Hippocampal formation (tissue), 2 donors: ENCODE measurements around the gene FAM228B.
"Not testable (repeated sequence)": the region's sequence is repeated elsewhere in the genome, so short reads cannot be mapped to it uniquely, and the experiment has no call there.

Experiments used
- DNase-seq, 2 donors: peaks; one replicate each; lab custom pipeline; 2025; lab: John Stamatoyannopoulos, UW

The FAM228B gene

DNA sequence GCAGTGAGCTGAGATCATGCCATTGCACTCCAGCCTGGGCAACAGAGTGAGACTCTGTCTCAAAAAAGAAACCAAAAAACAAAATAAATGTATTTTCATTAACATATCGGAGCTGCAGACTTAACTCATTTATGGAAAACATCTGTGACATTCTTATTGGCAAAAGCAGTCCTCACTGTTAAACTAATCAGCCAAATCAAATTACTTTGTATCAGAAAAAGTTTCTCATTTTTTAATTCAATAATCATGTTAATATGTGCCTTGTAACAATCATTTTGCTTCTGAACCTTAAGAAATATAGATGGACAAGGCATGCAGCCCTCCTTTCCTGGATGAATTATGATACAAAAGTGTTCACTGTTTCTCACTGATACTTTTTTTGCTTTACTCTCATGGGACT is 20.6 kb upstream of the FAM228B start:
- DNase-seq: no peak

DNA sequence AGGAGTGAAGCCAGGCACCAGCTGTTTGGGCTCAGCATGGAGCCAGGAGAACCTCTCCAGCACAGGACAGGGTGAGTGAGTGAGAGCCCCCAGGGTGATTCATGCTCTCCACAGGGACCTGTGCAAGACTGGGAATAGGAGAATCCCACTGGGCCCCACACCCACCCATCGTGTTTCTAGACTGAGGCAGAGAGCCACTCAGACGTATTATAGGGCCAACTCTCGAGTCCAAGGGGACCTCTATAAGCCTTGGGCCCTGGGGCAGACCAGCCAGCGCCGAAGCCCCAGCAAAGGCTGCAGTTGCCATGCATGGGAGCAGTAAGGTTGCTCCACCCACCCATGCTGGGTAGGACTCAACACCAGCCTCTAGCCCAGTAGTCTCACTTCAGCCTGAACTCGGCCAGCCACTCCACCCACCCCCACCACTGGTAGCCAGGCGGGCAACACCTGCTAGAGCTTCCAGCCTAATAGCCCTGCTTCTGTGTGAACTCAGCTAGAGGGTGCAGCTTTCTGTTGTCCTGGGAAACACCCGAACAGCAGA is 19.1 kb upstream of the FAM228B start:
- DNase-seq: no peak

DNA sequence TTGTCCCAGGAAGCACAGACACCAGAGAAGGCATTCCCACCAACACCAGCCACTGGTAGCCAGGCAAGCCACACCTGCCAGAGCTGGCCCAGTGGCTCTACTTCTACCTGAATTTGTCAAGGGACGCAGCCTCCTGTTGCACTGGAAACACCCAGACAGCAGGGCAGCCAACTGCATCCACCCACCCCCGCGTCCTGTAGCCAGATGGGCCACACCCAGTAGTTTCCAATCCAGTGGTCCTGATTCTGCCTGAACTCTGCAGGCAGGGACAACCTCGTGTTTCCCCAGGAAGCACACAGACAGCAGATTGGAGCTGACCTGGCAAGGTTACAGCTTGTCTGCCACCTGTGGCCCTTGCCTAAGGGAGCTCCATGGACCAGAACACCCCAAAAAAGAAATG is 18.4 kb upstream of the FAM228B start:
- DNase-seq: no peak

DNA sequence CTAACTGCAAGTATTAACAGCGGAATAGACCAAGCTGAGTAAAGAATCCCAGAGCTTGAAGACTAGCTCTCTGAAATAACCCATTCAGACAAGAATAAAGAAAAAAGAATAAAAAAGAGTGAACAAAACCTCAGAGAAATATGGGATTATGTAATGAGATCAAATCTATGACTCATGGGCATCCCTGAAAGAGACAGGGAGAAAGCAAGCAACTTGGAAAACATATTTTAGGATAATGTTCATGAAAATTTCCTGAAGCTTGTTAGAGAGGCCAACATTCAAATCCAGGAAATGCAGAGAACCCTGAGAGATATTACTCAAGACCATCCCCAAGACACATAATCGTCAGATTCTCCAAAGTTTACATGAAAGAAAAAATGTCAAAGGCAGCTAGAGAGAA is 17.5 kb upstream of the FAM228B start:
- no peak for DNase-seq

DNA sequence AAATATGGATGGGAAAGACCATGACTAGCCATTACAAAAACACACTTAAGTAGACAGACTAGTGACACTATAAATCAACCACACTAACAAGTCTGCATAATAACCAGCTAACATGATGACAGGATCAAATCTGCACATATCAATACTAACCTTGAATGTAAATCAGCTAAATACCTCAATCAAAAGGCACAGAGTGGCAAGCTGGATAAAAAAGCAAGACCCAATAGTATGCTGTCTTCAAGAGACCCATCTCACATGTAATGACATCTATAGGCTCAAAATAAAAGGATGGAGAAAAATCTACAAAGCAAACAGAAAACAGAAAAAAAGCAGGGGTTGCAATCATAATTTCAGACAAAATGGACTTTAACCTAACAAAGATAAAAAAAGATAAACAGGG is 16.5 kb upstream of the FAM228B start:
- DNase-seq: no peak

DNA sequence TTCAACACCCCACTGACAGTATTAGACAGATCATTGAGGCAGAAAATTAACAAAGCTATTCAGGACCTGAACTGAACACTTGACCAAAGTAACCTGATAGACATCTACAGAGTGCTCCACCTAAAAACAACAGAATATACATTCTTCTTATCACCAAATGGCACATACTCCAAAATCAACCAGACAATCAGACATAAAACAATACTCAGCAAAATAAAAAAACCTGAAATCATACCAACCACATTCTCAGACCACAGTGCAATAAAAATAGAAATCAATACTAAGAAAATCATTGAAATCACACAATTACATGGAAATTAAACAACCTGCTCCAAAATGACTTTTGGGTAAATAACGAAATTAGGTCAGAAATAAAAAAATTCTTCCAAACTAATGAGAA is 15.9 kb upstream of the FAM228B start:
- no peak for DNase-seq

DNA sequence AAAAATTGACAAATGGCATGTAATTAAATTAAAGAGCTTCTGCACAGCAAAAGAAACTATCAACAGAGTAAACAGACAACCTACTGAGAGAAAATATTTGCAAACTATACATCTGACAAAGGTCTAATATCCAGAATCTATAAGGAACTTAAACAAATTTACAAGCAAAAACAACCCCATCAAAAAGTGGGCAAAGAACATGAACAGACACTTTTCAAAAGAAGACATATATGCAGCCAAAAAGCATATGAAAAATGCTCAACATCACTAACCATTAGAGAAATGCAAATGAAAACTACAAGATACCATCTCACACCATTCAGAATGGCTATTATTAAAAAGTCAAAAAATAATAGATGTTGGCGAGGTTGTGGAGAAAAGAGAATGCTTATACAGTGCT is 13.8 kb upstream of the FAM228B start:
- DNase-seq: not testable (repeated sequence)

DNA sequence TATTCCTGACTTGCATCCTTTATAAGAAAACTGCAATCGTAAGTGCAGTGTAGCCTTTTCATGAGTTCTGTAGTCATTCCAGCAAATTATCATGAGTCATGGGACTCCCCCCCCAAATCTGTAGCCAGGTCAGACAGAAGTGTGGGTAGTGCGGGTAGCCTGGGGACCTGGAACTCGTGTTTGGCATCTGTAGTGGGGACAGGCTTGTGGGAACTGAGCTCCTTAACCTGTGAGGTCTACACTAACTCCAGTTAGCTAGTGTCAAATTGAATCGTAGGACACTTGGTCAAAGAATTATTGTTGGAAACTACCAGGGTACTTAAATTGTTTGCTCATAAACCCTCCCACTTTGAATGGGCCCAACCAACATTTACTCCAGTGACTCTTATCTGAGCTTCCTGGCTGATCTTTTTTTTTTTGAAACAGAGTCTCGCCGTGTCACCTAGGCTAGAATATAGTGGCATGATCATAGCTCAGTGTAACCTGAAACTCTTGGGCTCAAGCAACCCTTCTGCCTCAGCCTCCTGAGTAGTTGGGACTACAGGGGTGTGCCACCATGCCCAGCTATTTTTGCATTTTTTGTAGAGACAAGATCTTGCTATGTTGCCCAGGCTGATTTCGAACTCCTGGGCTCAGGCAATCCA is 12.5 kb upstream of the FAM228B start:
- DNase-seq: no peak

DNA sequence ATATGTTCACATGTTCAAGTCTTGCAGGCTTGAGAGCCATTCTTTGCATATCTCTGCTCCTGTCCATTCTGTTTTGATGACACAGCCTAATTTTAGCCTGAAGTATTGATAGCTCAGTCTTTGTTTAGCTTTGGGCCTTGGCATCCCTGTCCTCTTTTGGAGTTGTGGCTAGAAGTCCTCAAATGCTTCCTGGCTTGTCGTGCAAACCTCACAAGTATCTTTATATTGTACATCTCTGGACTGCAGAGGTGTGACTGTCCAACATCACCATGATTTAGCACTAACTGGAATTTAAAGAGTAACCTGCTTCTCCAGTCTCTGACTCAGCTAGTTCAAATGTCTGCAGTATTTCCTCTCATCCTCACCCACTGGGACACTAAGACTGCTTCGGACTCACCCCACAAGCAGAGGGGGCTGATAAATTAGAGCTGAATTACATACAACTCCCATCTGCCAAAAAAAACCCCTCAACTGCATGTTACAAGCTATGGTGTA is 11.8 kb upstream of the FAM228B start:
- DNase-seq: no peak

DNA sequence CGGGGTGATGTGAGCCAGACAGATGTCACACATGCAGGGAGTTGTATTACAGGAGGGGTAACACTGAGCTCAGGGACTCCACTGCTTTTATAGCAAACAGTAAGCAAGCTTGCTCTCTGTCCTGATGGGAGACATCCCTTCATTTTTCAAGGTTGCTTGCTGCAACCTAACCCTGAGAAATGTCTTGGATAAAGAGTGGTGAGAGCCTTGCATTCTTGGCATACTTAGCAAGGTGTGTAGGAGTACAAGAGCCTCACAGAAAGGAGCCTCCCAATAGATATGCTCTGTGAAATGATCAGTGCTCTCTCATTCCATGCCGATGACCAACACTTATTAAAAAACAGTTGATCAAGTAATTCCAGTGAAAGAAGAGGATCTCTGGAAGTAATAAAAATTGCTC is 8.2 kb upstream of the FAM228B start:
- DNase-seq: no peak

DNA sequence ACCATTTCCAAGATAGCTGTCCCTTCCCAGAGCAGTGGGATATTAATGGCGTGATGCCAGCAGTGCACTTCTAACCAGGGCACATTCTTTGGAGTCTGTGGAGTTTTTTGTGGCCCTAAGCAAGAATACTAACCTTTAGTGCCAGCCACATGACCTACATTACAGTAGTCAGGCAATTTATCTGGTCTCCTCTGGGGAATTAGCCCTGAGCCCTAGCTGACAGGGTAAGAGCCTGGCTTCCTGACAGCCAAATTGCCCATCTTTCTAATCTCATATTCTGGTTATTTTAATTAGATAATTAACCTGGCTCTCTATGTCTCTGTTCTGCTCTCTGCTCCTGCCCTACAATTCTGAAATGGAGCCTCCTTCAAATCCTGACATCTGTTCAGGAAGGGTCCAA is 5.4 kb upstream of the FAM228B start:
- DNase-seq: no peak

DNA sequence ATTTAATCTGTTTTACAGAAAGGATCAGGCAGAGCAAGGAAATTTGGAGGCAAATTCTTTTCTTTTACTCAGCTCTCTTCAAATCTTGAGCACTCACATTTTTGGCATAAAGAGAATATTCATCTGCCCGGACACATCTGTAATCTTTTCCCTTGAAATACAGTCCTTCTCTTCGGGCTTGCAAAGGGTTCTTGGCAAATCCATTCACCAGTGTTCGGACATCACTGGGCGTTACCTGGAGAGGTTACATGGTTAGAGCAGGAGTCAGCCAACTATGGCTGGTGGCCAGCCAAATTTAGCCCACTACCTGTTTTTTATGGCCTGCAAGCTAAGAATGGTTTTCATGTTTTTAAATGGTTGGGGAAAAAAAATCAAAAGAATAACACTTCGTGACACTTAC is 2.2 kb upstream of the FAM228B start:
- DNase-seq: no peak

DNA sequence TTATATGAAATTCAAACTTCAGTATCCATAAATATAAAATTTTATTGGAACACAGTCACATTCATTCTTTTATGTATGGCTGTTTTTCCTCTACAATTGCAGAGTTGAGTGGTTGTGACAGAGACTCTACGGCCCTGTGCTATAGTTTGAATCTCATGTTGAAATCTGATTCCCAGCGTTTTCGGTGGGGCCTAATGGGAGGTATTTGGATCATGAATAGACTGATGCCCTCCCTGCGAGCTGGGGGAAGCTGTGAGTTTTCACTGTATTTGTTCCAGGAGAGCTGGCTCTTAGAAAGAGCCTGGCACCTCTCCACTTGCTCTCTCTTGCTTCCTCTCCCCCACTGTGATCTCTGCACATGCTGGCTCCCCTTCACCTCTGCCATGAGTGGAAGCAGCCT is 1.8 kb upstream of the FAM228B start:
- no peak for DNase-seq

DNA sequence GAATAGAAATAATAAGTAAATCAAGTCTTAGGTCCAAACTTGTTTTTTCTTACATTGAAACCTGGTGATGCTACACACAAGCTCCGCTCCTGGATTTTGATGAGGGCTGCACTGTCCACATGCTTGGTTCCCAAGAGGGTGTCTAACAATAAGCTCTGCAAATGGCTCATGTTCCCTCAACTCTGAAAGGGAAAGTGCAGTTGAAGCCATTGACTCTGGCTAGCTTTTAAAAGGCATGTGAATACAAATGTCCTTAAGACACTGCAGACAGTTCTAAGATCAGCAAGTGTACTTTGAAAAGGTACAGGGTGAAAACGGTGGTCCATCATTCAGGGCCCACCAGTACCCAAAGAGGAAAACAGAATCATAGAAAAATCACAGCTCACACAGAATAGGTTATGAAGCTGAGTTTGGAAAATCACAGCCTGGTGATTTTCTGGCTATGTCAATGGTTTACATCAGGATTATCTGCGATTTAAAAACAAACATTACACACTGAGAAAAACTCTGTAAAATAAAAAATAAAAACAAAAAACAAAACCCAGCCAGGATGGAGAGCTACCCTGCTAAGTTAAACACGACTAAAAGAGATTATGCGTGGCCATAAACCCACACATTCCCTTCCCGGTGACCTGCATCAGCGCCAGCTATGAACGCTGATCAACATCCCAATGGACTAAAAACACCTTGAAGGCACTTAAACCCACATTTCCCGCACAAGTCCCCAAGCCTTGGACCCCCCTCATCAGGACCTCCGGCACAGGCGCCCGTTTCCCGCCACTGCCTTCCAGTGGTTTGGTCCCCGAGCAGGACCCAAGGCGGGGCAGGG is 689 bp upstream of the FAM228B start:
- no peak for DNase-seq

DNA sequence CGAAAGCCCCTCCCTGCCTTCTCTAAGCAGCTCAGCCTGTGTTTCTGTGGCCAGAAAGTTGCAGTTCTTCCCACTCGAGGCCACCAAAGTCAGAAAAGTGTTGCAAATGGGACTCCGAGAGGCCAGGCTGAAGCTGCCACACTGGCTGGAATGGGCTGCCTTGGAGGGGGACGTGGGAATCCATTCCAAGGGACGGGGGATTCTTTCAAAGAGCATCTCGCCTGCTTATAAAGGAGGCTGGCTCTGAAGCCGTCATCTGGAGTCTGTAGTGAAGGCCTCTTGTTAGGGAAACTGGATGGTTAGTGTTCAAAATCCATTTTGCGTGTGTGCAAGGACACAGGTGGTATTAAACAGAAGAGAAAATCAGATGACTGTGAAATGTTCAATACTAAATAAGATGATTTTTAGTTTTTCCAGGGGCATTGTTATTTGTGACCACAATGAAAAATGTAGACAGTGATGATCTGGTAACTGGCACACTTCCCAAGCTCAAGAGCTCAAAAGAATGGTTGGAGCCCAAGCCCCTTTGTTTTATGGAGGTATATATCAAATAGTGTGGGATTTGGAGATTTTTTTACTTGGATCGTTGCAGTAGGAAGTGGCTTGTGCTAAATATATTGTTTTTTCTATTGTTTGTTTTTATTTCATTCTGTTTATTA is 782 bp downstream of the FAM228B start:
- DNase-seq: peak; percentile 33 to 59

DNA sequence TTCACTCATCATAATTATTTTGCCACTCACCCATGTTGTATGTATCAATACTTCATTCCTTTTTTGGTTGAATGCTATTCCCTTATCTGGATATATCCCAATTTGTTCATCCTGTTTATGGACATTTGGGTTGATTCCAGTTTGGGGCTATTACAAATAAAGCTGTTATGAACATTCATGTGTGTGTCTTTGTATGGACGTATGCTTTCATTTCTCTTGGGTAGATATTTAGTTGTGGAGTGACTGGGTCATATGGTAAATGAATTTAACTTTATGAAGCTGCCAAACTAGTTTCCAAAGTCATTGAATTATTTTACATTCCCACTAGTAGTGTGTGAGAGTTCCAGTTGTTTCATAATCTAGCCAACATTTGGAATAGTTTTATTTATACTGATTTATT is 2.7 kb downstream of the FAM228B start:
- no peak for DNase-seq

DNA sequence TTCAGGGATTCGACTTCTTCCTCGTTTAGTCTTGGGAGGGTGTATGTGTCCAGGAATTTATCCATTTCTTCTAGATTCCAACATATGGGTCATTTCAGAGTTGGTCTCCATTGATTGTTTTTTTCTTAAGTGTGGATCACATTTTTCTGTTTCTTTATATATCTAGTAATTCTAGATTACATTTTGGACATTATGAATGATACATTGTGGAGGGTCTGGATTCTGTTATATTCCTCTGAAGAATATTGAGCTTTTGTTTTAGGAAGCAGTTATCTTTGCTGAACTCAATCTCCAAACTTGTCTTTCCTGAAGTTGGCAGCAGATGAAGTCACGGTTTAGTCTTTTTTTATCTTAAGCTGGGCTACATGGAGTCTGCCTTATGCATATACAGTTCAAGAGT is 9.3 kb downstream of the FAM228B start:
- no peak for DNase-seq

DNA sequence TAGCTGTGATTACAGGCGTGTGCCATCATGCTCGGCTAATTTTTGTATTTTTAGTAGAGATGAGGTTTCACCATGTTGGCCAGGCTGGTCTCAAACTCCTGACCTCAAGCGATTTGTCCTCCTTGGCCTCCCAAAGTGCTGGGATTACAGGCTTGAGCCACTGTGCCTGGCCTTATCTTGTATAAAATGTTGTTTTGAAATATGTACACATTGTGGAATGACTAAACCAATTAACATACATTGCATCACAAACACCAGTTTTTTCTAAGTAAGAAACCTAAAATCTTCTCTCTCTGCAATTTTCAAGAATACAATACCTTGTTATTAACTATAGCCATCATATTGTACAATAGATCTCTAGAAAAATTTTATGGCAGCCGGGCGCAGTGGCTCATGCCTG is 17.0 kb downstream of the FAM228B start:
- not testable (repeated sequence) for DNase-seq

DNA sequence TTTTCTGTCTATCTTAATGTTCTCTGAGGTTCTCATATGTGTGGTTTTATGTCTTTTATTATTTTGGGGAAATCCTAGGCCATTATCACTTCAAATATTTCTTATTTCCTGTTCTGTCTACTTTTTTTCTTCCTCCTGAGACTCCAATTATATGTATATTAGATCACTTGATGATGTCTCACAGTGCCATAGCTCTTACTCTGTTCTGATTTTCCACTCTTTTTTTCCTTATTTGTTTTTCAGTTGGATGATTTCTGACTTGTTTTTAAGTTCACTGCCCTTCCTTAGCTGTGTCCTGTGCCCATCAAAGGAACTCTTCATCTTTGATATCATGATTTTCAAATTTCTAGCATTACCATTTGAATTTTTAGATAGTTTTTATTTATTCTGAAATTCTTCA is 24.1 kb downstream of the FAM228B start:
- no peak for DNase-seq

DNA sequence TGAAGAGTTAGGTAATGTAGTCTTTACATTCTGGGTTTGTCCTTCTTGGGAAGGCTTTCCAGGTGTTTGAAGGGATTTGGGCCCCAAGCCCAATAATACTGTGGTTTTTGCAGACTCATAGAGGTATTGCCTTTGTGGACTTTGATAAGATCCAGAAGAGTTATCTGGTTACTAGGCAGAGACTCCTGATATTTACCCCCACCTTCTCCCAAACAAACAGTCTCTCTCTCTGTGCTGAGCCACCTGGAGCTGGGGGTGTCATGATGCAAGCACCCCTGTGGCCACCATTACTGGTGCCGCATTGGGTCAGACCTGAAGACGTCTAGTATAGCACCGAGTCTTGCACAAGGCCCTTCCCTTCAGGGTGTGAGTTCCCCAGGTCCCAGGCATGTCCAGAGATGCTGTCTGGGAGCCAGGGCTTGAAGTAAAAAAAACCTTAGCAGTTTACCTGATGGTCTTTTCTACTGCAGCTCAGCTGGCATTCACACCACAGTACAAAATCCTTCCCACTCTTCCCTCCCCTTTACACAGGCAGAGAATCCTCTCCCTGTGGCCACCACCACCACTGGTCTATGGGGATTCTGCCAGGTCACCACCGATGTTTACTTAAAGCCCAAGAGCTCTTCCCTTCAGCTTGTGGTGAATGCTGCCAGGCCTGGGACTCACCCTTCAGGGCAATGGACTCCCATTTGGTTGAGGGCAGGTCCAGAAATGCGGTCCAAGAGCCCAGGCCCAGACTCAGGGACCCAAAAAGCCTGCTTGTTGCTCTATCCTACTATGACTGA is 29.3 kb downstream of the FAM228B start:
- DNase-seq: no peak

DNA sequence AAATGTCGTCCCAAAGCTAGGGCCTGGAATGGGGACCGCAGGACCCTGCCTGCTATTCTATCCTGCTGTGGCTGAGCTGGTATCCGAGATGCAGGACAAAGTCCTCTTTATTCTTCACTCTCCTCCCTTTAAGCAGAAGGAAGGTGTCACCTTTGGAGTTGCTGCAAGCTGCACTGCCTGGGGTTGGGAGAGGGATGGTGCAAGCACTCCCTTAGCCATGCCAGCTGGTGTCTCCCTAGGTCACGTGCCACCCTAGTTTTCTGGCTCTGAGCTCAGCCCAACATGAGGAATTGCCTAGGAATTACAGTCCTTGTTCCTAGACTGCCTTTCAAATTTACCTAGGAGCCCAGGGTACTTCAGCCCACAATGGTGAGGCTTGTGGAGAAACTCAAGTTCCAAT is 30.2 kb downstream of the FAM228B start:
- no peak for DNase-seq

DNA sequence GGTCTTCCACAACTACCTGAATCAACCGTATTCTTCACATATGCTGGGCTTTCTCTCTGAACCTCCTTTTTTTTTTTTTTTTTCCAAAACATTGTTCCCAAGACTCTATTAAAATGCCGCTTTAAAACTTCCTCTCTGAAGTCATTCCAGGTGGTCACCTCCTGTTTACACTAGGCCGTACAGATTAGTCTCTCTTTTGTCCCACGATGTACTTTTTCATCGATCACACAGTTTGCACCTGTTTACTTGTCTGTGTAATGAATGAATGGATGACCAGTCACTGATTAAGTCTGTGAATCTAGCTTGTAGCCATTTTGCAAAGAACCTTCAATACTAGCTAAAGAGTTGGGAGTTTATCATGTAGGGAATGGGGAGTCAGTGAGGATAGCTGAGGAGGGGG is 34.9 kb downstream of the FAM228B start:
- no peak for DNase-seq
